K562 (cell line): ENCODE results near the gene TMEM163. TPM values are rescaled to one million over a fixed set of nuclear protein-coding genes. Genes with fewer than 3 reads are reported as not detected.

ENCODE experiments used
- ARHGAP35 ChIP-seq: fragments of 450-650 bp; IDR thresholded peaks from 2 replicates; pipeline ENCODE4 v1.6.1; 2018; ENCODE audit not compliant: partially characterized antibody
- ARNT ChIP-seq, 2 experiments: fragments of 450-650 bp; IDR thresholded peaks; 2 replicates each; pipeline ENCODE4 v1.6.1; 2016; ENCODE audit warnings: mild to moderate bottlenecking in 1 of 2
- BMI1 ChIP-seq: fragments of 150-350 bp; IDR thresholded peaks from 2 replicates; pipeline ENCODE4 v1.6.1; 2014; ENCODE audit warnings: low read length
- DNMT1 ChIP-seq: fragments of 450-650 bp; IDR thresholded peaks from 2 replicates; pipeline ENCODE4 v1.6.1; 2016; ENCODE audit warnings: antibody characterized with exemption, mild to moderate bottlenecking
- HIVEP1 ChIP-seq: fragments of 250-450 bp; sonication (Bioruptor Pico); IDR thresholded peaks from 2 replicates; pipeline ENCODE4 v1.4.0; 2020; ENCODE audit warnings: mild to moderate bottlenecking
- HNRNPL ChIP-seq: fragments of 200-400 bp; formaldehyde crosslinking; IDR thresholded peaks from 2 replicates; pipeline ENCODE4 v1.6.1; 2017; ENCODE audit warnings: low read depth, mild to moderate bottlenecking, low read length
- HOXB6 ChIP-seq: fragments of 250-450 bp; sonication (Bioruptor Pico); IDR thresholded peaks from 2 replicates; pipeline ENCODE4 v1.5.1; 2022; ENCODE audit warnings: mild to moderate bottlenecking, borderline replicate concordance
- MAFF ChIP-seq: IDR thresholded peaks from 2 replicates; pipeline ENCODE4 v1.6.1; 2012; ENCODE audit warnings: low read length, improper control_type of control experiment
- NEUROD1 ChIP-seq: fragments of 150-350 bp; IDR thresholded peaks from 2 replicates; pipeline ENCODE4 v1.6.1; 2014; ENCODE audit warnings: borderline replicate concordance, low read length, low read depth; ENCODE audit not compliant: partially characterized antibody
- PCBP1 ChIP-seq: fragments of 200-400 bp; formaldehyde crosslinking; IDR thresholded peaks from 2 replicates; pipeline ENCODE4 v1.6.1; 2018; ENCODE audit warnings: mild to moderate bottlenecking, low read depth, low read length; ENCODE audit not compliant: poor library complexity, severe bottlenecking
- PML ChIP-seq: IDR thresholded peaks from 2 replicates; pipeline ENCODE4 v1.6.1; 2012; ENCODE audit warnings: low read length, inconsistent platforms
- POLR2H ChIP-seq: IDR thresholded peaks from 2 replicates; pipeline ENCODE4 v1.6.1; 2016; ENCODE audit warnings: missing genetic modification characterization, low read depth, mild to moderate bottlenecking, control low read depth, missing compliant biosample characterization, moderate library complexity
- PTTG1 ChIP-seq: fragments of 450-650 bp; IDR thresholded peaks from 2 replicates; pipeline ENCODE4 v1.6.1; 2016; ENCODE audit warnings: low read depth, mild to moderate bottlenecking, missing genetic modification characterization, missing compliant biosample characterization
- SAP30 ChIP-seq: fragments of 200-600 bp; sonication (generic); IDR thresholded peaks from 2 replicates; pipeline ENCODE4 v1.6.1; 2012; ENCODE audit warnings: borderline replicate concordance, low read depth, mild to moderate bottlenecking, moderate library complexity, low read length, control low read depth, inconsistent platforms; ENCODE audit not compliant: insufficient read depth, poor library complexity, severe bottlenecking
- SMARCB1 ChIP-seq: IDR thresholded peaks from 2 replicates; pipeline ENCODE4 v1.6.1; 2011; ENCODE audit warnings: improper control_type of control experiment, low read depth; ENCODE audit not compliant: insufficient read length
- ZBTB2 ChIP-seq: fragments of 450-650 bp; IDR thresholded peaks from 2 replicates; pipeline ENCODE4 v1.6.1; 2016; ENCODE audit warnings: antibody characterized with exemption
- ZEB2 ChIP-seq: fragments of 450-650 bp; IDR thresholded peaks from 2 replicates; pipeline ENCODE4 v1.6.1; 2016
- ZNF184 ChIP-seq: sonication (generic); formaldehyde crosslinking; IDR thresholded peaks from 2 replicates; pipeline ENCODE4 v1.5.0; 2020; ENCODE audit warnings: missing genetic modification reagents
- ZNF274 ChIP-seq: IDR thresholded peaks from 2 replicates; pipeline ENCODE4 v1.6.1; 2011; ENCODE audit warnings: low read depth, mild to moderate bottlenecking, low read length, moderate library complexity, borderline replicate concordance
- ZNF583 ChIP-seq: fragments of 250-450 bp; sonication (Bioruptor Pico); IDR thresholded peaks from 2 replicates; pipeline ENCODE4 v1.4.0; 2020
- ZNF76 ChIP-seq: fragments of 250-450 bp; sonication (Bioruptor Pico); IDR thresholded peaks from 2 replicates; pipeline ENCODE4 v1.4.0; 2020; ENCODE audit warnings: mild to moderate bottlenecking, moderate library complexity, borderline replicate concordance
- ZSCAN32 ChIP-seq: fragments of 450-650 bp; formaldehyde crosslinking; IDR thresholded peaks from 2 replicates; pipeline ENCODE4 v1.4.0; 2020; ENCODE audit warnings: mild to moderate bottlenecking, moderate library complexity
- polyA plus RNA-seq, 8 experiments: library from polyadenylated mRNA; depleted of rRNA in 4 of 8; stranded (reverse) in 5 of 8; unstranded in 3 of 8; fragments of >200 nt; fragmentation: Nextera tagmentation in 2 of 8; fragmentation: Illumina TruSeq in 1 of 8; extraction: Ambion mirVana in 2 of 8; extraction: Trizol in 1 of 8; gene quantifications; 2 replicates each; pipeline versions ENCODE4 v1.2.1 to v1.2.3, GENCODE V29; 2011 to 2014; ENCODE audit warnings: inconsistent platforms in 1 of 8, missing spikeins in 1 of 8
- total RNA-seq, 7 experiments: library from RNA; depleted of rRNA in 6 of 7; stranded (reverse); fragments of >200 nt in 6 of 7; fragmentation: Illumina TruSeq in 2 of 7; extraction: Trizol in 2 of 7; gene quantifications; 2 replicates each; pipeline versions ENCODE4 v1.2.1 to v1.2.3, GENCODE V29; 2011 to 2021; ENCODE audit warnings: low replicate concordance in 1 of 7
- TF ChIP-seq, protein P1 (sequence below): fragments of 450-650 bp; IDR thresholded peaks from 2 replicates; pipeline ENCODE4 v1.6.1; 2016; ENCODE audit warnings: missing biosample characterization, missing genetic modification characterization
- TF ChIP-seq, protein P2 (sequence below): fragments of 250-450 bp; sonication (Bioruptor Pico); IDR thresholded peaks from 2 replicates; pipeline ENCODE4 v1.5.0; 2020; ENCODE audit warnings: mild to moderate bottlenecking

The TMEM163 gene
- total and polyA plus RNA-seq, 9 of the 15 experiments (the other 6 are each of a cell fraction or from before 2014, with no cell fraction given) = 0.04 to 0.68 (median 0.16) TPM; not detected in 3

GRCh38 chr2:134706587-134707329, 12.0 kb downstream of the TMEM163 start (continued):
- TF ChIP-seq HOXB6 (CRISPR knock-in tag) (no peak), SAP30 (no peak), HIVEP1 (CRISPR knock-in tag) (no peak), PML (0 out of 2 replicates have a peak, but pooled peaks have one; percentile 25), ZNF583 (CRISPR knock-in tag) (no peak), POLR2H (tag) (peak; percentile 27; the same call in 1 of the 2 replicates), ZBTB2 (no peak), MAFF (no peak), ARHGAP35 (no peak), HNRNPL (no peak), ZNF76 (CRISPR knock-in tag) (no peak), ZSCAN32 (CRISPR knock-in tag) (no peak), DNMT1 (no peak), PCBP1 (no peak), ZNF184 (CRISPR knock-in tag) (no peak), BMI1 (no peak), ARNT (IDR thresholded peaks at IDR 0.05) (no peak), ZNF274 (no peak), ZEB2 (no peak), NEUROD1 (no peak), PTTG1 (tag) (no peak), SMARCB1 (no peak)
- TF ChIP-seq, protein P1, sequence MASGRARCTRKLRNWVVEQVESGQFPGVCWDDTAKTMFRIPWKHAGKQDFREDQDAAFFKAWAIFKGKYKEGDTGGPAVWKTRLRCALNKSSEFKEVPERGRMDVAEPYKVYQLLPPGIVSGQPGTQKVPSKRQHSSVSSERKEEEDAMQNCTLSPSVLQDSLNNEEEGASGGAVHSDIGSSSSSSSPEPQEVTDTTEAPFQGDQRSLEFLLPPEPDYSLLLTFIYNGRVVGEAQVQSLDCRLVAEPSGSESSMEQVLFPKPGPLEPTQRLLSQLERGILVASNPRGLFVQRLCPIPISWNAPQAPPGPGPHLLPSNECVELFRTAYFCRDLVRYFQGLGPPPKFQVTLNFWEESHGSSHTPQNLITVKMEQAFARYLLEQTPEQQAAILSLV (tag) = peak; percentile 8; the same call in 1 of the 2 replicates
- TF ChIP-seq, protein P2, sequence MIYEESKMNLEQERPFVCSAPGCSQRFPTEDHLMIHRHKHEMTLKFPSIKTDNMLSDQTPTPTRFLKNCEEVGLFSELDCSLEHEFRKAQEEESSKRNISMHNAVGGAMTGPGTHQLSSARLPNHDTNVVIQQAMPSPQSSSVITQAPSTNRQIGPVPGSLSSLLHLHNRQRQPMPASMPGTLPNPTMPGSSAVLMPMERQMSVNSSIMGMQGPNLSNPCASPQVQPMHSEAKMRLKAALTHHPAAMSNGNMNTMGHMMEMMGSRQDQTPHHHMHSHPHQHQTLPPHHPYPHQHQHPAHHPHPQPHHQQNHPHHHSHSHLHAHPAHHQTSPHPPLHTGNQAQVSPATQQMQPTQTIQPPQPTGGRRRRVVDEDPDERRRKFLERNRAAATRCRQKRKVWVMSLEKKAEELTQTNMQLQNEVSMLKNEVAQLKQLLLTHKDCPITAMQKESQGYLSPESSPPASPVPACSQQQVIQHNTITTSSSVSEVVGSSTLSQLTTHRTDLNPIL (CRISPR knock-in tag) = no peak
